Transverse colon (tissue), 4 donors: ENCODE data around the gene RGP1. TPM values are rescaled to one million over a fixed set of nuclear protein-coding genes. Genes with fewer than 3 reads are reported as not detected.

Source experiments
- DNase-seq: peaks from one replicate; pipeline ENCODE4 v3.0.0-alpha.2; 2019
- H3K27ac ChIP-seq, 4 donors: fragments of 200-600 bp; sonication (generic); 2 replicates each; pipeline ENCODE4 v1.5.1; 2016 to 2018; ENCODE audit warnings: inconsistent platforms in 4 of 4
- H3K27me3 ChIP-seq: fragments of 200-600 bp; sonication (generic); 2 replicates; pipeline ENCODE4 v1.5.1; 2017; ENCODE audit warnings: inconsistent platforms
- H3K36me3 ChIP-seq, 4 donors: fragments of 200-600 bp; sonication (generic); 2 replicates each; pipeline ENCODE4 v1.5.1; 2017 to 2019; ENCODE audit warnings: inconsistent platforms in 4 of 4
- H3K4me1 ChIP-seq, 4 donors: fragments of 200-600 bp; sonication (generic); 2 replicates each; pipeline ENCODE4 v1.5.1; 2017 to 2020; ENCODE audit warnings: inconsistent platforms in 4 of 4
- H3K4me3 ChIP-seq, 4 donors: fragments of 200-600 bp; sonication (generic); 1 replicate in 1 of 4; 2 replicates in 3 of 4; pipeline versions ENCODE4 v1.5.1 to v1.6.1; 2017 to 2019; ENCODE audit warnings: inconsistent platforms in 4 of 4
- H3K9me3 ChIP-seq, 2 donors: fragments of 200-600 bp; sonication (generic); 2 replicates each; pipeline ENCODE4 v1.5.1; 2017 to 2019; ENCODE audit warnings: inconsistent platforms in 2 of 2
- CTCF ChIP-seq, 5 experiments: fragments of 200-600 bp in 3 of 5; fragments of 450-650 bp in 2 of 5; sonication (generic) in 3 of 5; IDR thresholded peaks; 1 replicate in 2 of 5; 2 replicates in 3 of 5; pipeline ENCODE4 v1.5.1; 2016 to 2017; ENCODE audit warnings: antibody characterized with exemption in 5 of 5, inconsistent platforms in 3 of 5, mild to moderate bottlenecking in 2 of 5, moderate library complexity in 1 of 5
- EP300 ChIP-seq: sonication (generic); formaldehyde crosslinking; IDR thresholded peaks from one replicate; pipeline ENCODE4 v1.6.1; 2017; ENCODE audit warnings: antibody characterized with exemption, low read depth
- POLR2A ChIP-seq: fragments of 450-650 bp; IDR thresholded peaks from one replicate; pipeline ENCODE4 v1.6.1; 2016; ENCODE audit warnings: antibody characterized with exemption, mild to moderate bottlenecking, moderate library complexity
- POLR2AphosphoS5 ChIP-seq, 3 donors: sonication (generic); formaldehyde crosslinking; IDR thresholded peaks; one replicate each; pipeline ENCODE4 v1.6.1; 2016; ENCODE audit warnings: antibody characterized with exemption in 3 of 3
- WGBS, 2 donors: methylation state at CpG; one replicate each; pipeline ENCODE4 v1.1.5; 2018; ENCODE audit warnings: low coverage in 1 of 2; 5-methylcytosine and 5-hydroxymethylcytosine counted together
- in situ Hi-C, 4 donors: fragments of 200-750 bp; cut with MboI; loops; one replicate each; pipeline versions ENCODE4 v1.15.0 to v1.15.1; 2017; ENCODE audit warnings: low sequenced_read_pairs in 3 of 4, low pct_ligation_motif_present in 1 of 4, low pct_unique_long_range_greater_than_20kb in 1 of 4
- intact Hi-C: fragments of 100-400 bp; cut with DNase I; formaldehyde crosslinking; loops from one replicate; pipeline ENCODE4 v1.15.1; 2023; ENCODE audit warnings: low total_unique reads
- total RNA-seq, 4 donors: library from RNA; depleted of rRNA; stranded (reverse); fragments of >200 nt; gene quantifications; one replicate each; pipeline ENCODE4 v1.1.0, GENCODE V29; 2016

The RGP1 gene
- total RNA-seq, 4 donors from 2014 or later, result 30.3 to 47.5 (median 43.7) TPM

- Histone ChIP-seq H3K27ac (peak within 1 kb of the TSS; percentile 66 to 89 (median 73)), H3K4me3 (peak within 1 kb of the TSS; percentile 28 to 55 (median 42)), H3K36me3 (no peaks in the 10 kb centered on the region), H3K9me3 (no peaks in the 10 kb centered on the region), H3K4me1 (peaks cover 0 to 36% (median 12%) of the 10 kb centered on the region in 4 donors), H3K27me3 (no peaks in the 10 kb centered on the region)
- DNase-seq, result no peak
- intact Hi-C loops (no loop called here), in situ Hi-C loops (loop anchor here in 2 of 4 donors (10.0 kb wide), 2 partner anchors 93 to 103 kb away; no protein-coding TSS in a partner anchor)
- TF ChIP-seq POLR2A, result no peak
- TF ChIP-seq EP300, result no peak
- TF ChIP-seq POLR2AphosphoS5 (IDR thresholded peaks at IDR 0.05), result no peak
- 45 to 73% methylated on average over 29 to 52 of the region's 64 CpGs for WGBS, 2 donors
These were observed 42.3 kb downstream of the RGP1 start, which contains the start of gene NPR2 for GRCh38 chr9:35791297-35791921. NPR2 (plus strand) TSS chr9:35791591; CDS start chr9:35792409, 818 bp downstream.

GRCh38 chr9:35792024-35792813, 43.1 kb downstream of the RGP1 start:
- H3K36me3 ChIP-seq, result no peaks in the 10 kb centered on the region
- intact Hi-C loops (no loop called here), in situ Hi-C loops (loop anchor here in 2 of 4 donors (10.0 kb wide), 2 partner anchors 93 to 103 kb away; no protein-coding TSS in a partner anchor)
- TF ChIP-seq POLR2AphosphoS5 (IDR thresholded peaks at IDR 0.05), result no peak
- peaks cover 0 to 36% (median 12%) of the 10 kb centered on the region in 4 donors for H3K4me1 ChIP-seq
- DNase-seq, result no peak
- peak overlapping the region; percentile 28 to 55 (median 42) for H3K4me3 ChIP-seq
- H3K27me3 ChIP-seq, result no peaks in the 10 kb centered on the region
- 60 to 92% methylated on average over 1 to 32 of the region's 34 CpGs for WGBS, 2 donors
- H3K27ac ChIP-seq, result peak overlapping the region; percentile 66 to 89 (median 73)
- no peaks in the 10 kb centered on the region for H3K9me3 ChIP-seq

GRCh38 chr9:35792826-35793225, 43.7 kb downstream of the RGP1 start:
- peaks cover 0 to 36% (median 12%) of the 10 kb centered on the region in 4 donors for H3K4me1 ChIP-seq
- H3K4me3 ChIP-seq, result no peak overlapping the region
- intact Hi-C loops (no loop called here), in situ Hi-C loops (loop anchor here in 2 of 4 donors (10.0 kb wide), 2 partner anchors 92 to 102 kb away; no protein-coding TSS in a partner anchor)
- no peaks in the 10 kb centered on the region for H3K9me3 ChIP-seq
- no peak overlapping the region for H3K27ac ChIP-seq
- TF ChIP-seq POLR2AphosphoS5 (IDR thresholded peaks at IDR 0.05), result no peak
- WGBS, 2 donors, result 91% methylated on average over 14 of the region's 14 CpGs; no CpG with 5 or more reads in 1 of the 2 donors
- no peaks in the 10 kb centered on the region for H3K36me3 ChIP-seq
- no peak for DNase-seq
- H3K27me3 ChIP-seq, result no peaks in the 10 kb centered on the region

- in situ Hi-C loops (loop anchor here in 2 of 4 donors (10.0 kb wide), 2 partner anchors 91 to 101 kb away; no protein-coding TSS in a partner anchor), intact Hi-C loops (no loop called here)
- Histone ChIP-seq H3K36me3 (no peaks in the 10 kb centered on the region), H3K9me3 (no peaks in the 10 kb centered on the region), H3K27ac (peak overlapping the region in 1 of 4 donors; percentile 27), H3K27me3 (no peaks in the 10 kb centered on the region), H3K4me1 (peaks cover 0 to 36% (median 12%) of the 10 kb centered on the region in 4 donors), H3K4me3 (no peak overlapping the region)
- no peak for DNase-seq
- 65 to 86% methylated on average over 1 to 2 of the region's 2 CpGs for WGBS, 2 donors
- TF ChIP-seq POLR2AphosphoS5 (IDR thresholded peaks at IDR 0.05), result no peak
- TF ChIP-seq CTCF (IDR thresholded peaks at IDR 0.05), result no peak
- TF ChIP-seq POLR2A, result no peak
- no peak for TF ChIP-seq EP300
These were observed 44.4 kb downstream of the RGP1 start for GRCh38 chr9:35793461-35793860.

GRCh38 chr9:35795695-35796094, 46.6 kb downstream of the RGP1 start:
- intact Hi-C loops (no loop called here), in situ Hi-C loops (loop anchor here in 2 of 4 donors (10.0 kb wide), 2 partner anchors 89 to 99 kb away; no protein-coding TSS in a partner anchor)
- Histone ChIP-seq H3K27ac (no peak overlapping the region), H3K4me1 (peaks cover 0 to 32% (median 9%) of the 10 kb centered on the region in 4 donors), H3K36me3 (no peaks in the 10 kb centered on the region), H3K4me3 (no peak overlapping the region), H3K9me3 (no peaks in the 10 kb centered on the region), H3K27me3 (no peaks in the 10 kb centered on the region)
- DNase-seq, result no peak
- no peak for TF ChIP-seq POLR2AphosphoS5 (IDR thresholded peaks at IDR 0.05)
- no peak for TF ChIP-seq POLR2A
- TF ChIP-seq EP300, result no peak
- no peak for TF ChIP-seq CTCF (IDR thresholded peaks at IDR 0.05)
